T-helper 2 cell treated with Interferon-gamma antibody and Interleukin-4, amounts not matched to agents 100 ng/mL and 5 ng/mL, for 36 hours (primary cell): ENCODE data around the gene HTT. TPM values are rescaled to one million over a fixed set of nuclear protein-coding genes. Genes with fewer than 3 reads are reported as not detected.
"Not testable (repeated sequence)": the region's sequence is repeated elsewhere in the genome, so short reads cannot be mapped to it uniquely, and the experiment has no call there.

Experiments
- intact Hi-C: fragments of 100-400 bp; cut with micrococcal nuclease; formaldehyde crosslinking; loops from one replicate; pipeline ENCODE4 v1.15.1; 2023
- total RNA-seq: library from RNA; stranded (reverse); gene quantifications from 2 replicates; pipeline ENCODE4 v1.2.3, GENCODE V29; 2022

The HTT gene
- total RNA-seq, 1 donor from 2014 or later: 65.4 TPM

DNA sequence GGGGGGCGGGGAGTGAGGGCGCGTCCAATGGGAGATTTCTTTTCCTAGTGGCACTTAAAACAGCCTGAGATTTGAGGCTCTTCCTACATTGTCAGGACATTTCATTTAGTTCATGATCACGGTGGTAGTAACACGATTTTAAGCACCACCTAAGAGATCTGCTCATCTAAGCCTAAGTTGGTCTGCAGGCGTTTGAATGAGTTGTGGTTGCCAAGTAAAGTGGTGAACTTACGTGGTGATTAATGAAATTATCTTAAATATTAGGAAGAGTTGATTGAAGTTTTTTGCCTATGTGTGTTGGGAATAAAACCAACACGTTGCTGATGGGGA lies 1.1 kb downstream of the HTT start:
- intact Hi-C loops: loop anchor here (2.0 to 10.0 kb wide), 2 partner anchors 319 to 1281 kb away; partner anchors contain the start of genes FGFR3 and TNIP2

DNA sequence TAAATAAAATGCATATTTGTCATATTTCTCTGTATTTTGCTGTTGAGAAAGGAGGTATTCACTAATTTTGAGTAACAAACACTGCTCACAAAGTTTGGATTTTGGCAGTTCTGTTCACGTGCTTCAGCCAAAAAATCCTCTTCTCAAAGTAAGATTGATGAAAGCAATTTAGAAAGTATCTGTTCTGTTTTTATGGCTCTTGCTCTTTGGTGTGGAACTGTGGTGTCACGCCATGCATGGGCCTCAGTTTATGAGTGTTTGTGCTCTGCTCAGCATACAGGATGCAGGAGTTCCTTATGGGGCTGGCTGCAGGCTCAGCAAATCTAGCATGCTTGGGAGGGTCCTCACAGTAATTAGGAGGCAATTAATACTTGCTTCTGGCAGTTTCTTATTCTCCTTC lies 3.3 kb downstream of the HTT start:
- intact Hi-C loops: loop anchor here (10.0 kb wide), 1 partner anchor 1283 kb away; the partner anchor contains the start of gene FGFR3

DNA sequence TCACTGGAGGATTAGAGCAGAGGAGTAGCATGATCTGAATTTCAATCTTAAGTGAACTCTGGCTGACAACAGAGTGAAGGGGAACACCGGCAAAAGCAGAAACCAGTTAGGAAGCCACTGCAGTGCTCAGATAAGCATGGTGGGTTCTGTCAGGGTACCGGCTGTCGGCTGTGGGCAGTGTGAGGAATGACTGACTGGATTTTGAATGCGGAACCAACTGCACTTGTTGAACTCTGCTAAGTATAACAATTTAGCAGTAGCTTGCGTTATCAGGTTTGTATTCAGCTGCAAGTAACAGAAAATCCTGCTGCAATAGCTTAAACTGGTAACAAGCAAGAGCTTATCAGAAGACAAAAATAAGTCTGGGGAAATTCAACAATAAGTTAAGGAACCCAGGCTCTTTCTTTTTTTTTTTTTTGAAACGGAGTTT lies 5.2 kb downstream of the HTT start:
- intact Hi-C loops: loop anchor here (10.0 kb wide), 1 partner anchor 1285 kb away; the partner anchor contains the start of gene FGFR3

DNA sequence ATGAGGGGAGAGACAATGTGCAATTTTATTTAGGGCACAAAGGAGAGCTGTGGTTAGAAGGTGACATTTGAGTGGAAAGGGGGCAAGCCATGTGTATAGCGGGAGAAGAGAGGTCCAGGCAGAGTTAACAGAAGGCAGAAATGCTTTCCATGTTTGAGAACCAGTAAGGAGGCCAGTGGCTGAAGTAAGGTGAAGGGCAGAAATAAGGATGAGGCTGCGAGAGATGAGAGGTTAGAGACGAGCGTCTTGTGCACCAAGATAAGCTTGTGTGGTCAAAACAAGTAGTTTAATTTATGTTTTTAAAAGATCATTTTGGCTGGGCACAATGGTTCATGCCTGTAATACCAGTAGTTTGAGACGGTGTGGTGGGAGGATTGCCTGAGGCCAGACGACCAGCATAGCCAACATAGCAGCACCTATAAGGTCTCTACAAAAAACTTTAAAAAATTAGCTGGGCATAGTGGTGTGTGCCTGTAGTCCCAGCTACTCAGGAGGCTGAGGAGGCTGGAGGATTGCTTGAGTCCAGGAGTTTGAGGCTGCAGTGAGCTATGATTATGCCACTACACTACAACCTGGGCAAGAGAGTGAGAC lies 8.5 kb downstream of the HTT start:
- intact Hi-C loops: no loop called here

DNA sequence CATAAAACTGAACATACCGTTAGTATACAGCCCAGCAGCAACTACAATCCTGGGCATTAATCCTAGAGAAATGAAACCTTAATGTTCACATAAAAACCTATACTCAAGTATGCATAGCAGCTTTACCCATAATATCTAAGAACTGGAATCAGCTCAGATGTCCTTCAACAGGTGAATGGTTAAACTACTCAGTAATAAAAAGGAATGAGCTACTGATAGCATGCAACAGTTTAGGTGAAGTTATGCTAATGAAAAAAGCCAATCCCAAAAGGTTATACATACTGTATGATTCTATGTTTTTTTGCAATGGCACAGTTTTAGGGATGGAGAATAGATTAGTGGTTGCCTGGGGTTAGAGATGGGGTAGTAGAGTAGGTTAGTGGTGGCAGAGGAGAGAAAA lies 9.3 kb downstream of the HTT start:
- intact Hi-C loops: no loop called here

DNA sequence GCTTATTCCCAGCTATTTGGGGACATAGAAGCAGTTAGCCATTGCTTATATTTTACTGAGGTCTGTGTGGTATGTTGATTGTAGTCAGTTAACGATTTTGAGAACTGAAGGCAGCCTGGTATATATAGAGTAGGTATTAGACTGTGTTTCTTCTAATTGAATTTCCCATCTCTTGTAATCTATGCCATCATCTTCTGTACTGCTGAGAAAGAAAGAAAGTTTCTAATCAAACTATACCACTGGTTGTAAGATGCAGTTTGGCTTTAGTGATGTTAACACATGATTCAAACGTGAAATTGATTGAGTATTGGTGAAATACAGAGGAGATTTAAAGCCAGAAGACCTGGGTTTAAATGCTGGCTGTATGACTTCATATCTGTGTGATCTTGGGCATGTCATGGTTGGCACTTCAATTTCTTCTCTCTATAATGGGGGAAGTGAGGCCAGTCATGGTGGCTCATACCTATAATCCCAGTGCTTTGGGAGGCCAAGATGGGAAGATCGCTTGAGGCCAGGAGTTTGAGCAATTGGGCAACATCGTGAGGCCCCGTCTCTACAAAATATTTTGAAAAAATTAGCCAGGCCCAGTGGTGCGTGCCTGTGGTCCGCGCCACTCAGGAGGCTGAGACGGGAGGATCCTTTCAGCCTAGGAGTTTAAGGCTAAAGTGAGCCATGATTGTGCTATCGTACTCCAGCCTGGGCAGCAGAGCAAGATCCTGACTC lies 11.6 kb downstream of the HTT start:
- intact Hi-C loops: loop anchor here (5.0 kb wide), 1 partner anchor 124 kb away; the partner anchor contains the start of genes GRK4 and NOP14

DNA sequence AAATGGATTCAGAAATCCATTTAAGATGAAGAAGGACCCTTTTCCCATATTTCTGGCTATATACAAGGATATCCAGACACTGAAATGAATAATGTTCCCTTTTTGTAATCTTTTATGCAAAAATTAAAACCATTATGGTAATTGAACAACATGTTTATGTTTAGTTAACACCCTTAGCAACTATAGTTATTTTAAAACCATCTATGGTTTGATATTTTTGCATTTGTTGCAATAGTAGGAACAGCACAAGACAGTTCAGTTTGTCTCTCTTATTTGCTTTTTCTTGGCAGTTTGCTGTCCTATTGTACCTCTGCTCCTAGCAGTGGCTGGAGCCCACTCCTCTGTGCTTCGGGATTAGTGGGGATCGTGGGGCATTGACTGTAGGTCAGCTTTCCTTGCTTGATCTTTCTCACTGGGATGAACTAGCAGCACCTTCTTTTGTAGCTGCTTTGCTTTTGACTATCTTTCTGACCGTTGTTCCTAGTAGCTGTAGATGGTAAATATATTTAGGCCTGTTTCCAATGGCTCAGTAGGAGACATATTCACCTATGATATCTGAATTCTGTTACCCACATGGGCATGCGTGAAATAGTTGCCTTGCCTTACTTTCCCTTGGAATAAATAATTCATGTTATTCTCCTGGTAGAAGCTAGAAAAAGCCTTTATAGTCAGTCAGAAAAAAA lies 12.8 kb downstream of the HTT start:
- intact Hi-C loops: loop anchor here (5.0 kb wide), 1 partner anchor 125 kb away; the partner anchor contains the start of genes GRK4 and NOP14

DNA sequence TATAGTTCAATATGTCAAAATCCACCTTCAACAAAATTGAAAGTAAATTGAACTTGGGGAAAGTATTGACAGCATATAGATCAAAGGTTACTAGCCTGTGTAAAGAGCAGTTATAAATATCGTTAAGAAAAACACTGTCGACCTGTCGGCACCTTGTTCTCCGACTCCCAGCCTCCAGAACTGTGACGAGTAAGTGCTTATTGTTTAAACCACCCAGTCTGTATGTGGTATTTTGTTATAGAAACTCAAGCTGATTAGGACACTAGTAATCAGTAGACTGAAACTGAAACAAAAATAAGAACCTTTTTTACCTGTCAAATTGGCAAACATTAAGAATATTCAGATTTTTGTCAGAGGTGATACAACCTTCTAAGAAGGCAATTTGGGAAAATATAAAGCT lies 17.0 kb downstream of the HTT start:
- intact Hi-C loops: no loop called here

DNA sequence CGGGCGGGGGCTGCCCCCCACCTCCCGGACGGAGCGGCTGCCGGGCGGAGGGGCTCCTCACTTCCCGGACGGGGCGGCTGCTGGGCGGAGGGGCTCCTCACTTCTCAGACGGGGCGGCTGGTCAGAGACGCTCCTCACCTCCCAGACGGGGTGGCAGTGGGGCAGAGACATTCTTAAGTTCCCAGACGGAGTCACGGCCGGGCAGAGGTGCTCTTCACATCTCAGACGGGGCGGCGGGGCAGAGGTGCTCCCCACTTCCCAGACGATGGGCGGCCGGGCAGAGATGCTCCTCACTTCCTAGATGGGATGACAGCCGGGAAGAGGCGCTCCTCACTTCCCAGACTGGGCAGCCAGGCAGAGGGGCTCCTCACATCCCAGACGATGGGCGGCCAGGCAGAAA lies 20.2 kb downstream of the HTT start:
- intact Hi-C loops: not testable (repeated sequence)

DNA sequence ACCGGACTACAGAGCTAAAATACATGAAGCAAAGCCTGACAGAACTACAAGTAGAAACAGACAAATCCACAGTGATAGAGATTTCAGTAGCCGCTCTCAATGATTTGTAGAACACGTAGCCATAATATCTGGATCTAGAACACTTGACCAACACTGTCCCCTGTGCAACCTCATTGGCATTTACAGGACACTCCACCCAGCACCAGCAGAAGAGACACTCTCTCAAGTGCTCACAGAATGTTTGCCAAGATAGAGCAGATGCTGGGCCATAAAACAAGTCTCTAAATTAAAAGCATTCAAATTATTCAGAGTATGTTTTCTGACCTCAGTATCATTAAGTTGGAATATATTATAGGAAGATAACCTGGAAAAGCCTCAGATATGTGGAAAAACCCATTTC lies 21.7 kb downstream of the HTT start:
- intact Hi-C loops: no loop called here

DNA sequence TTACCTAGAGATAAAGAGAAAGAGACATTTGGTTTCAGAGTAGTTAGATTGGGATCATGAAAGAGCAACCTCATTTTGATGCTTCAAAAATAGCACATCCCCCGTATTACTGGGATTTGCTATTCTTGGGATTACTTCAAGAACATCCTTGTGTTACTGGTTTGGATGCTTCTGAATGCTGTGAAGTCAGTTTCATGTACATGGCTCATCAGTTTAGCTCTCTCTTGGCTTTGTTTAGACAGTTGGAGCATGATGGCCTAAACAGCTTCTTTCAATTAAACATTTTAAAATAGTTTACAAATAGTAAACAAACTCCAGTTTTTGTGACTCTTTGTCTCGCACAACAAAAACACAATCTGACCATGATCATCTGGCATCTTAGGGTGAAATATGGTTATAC lies 23.9 kb downstream of the HTT start:
- intact Hi-C loops: no loop called here

DNA sequence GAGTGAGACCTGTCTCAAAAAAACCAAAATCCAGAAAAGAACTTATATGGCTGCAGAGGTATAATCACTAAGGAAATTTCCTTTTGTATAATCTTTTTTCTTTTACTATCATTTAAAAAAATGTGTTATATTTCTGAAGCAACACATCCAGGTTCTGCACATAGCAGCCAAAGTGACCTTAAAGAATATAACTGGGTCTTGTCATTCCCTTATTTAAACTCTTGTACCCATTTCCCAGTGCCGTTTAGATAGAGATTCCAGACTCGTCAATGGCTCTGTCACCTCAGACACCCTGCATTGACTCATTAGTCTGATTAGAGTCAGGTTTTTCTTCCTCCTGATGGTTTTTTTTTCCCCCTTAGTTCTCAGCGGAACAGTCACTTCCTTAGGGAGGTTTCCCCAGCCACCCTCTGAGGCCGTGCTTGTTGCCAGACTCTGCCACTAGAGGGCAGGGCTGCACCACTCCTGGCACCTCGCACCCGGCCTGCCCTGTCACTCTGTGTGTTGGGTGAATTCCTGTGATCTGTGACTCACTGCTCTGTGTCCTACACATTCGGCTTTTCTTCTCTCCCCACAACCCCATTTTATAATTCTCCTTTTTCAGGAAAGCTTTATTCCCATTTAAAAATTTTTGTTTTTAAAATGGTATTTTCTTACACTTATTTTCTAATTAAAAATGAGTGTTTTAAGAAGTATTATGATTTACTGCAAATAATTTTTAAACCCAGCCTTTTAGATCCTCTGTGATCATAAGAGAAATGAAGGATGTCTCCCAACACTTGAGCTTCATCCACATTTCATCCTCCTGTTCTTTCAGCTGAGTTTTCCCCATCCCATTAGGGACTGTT lies 32.1 kb downstream of the HTT start:
- intact Hi-C loops: loop anchor here (1.0 to 10.0 kb wide), 4 partner anchors 96 to 374 kb away; partner anchors contain the start of gene RGS12

DNA sequence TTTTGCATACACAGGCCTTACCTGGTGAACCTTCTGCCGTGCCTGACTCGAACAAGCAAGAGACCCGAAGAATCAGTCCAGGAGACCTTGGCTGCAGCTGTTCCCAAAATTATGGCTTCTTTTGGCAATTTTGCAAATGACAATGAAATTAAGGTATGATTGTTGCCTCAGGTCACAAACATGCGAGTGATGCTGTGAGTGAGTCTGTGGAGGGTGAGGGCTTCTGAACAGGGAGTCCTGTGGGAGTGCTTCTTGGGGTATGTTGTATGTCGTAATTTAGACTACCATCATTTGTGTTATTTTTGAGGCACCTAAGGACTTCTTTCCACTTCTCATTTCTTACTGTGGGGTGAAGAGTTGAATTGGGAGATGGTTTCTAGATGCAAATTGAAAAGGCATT lies 32.8 kb downstream of the HTT start:
- intact Hi-C loops: loop anchor here (5.0 to 10.0 kb wide), 2 partner anchors 95 to 188 kb away; partner anchors contain the start of gene RGS12

DNA sequence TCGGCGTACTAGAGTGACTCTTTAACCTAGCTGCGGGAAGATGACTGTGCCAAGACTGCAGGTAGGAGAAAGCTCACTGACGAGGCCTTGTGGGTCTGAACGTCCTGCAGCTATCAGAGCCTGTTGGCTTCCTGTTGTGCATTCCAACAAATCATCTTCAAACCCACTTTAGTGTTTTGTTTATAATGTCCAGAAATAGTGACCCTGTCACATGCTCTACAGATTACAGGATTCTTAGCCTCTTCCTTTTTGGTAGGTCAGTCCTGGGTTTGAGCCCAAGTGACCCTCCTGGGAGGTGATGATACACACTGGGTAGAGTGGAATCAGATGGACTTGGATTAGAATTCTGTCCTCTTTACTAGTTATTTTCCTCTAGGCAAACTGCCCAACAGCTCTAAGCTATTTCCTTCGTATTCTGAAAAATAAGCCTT lies 33.2 kb downstream of the HTT start:
- intact Hi-C loops: loop anchor here (5.0 to 10.0 kb wide), 2 partner anchors 95 to 187 kb away; partner anchors contain the start of gene RGS12

DNA sequence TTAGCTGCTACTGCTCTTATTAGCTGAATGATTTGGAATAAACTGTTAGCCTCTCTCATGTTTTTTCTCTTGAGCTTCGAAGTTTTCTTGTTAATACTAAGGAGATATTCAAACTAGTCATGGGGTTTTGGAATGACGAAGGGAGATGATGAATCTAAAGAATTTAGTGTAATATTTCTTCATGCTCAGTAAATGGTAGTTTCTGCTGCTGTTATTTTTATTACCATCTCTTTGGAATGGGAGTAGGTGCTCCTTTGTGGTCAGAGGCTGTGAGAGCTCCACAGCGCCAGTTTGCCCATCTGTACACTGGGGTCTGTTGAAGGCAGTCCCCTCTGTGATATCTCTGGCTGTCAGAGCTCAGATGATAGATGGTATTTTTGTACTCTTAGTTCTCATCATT lies 33.7 kb downstream of the HTT start:
- intact Hi-C loops: loop anchor here (5.0 to 10.0 kb wide), 2 partner anchors 94 to 187 kb away; partner anchors contain the start of gene RGS12

DNA sequence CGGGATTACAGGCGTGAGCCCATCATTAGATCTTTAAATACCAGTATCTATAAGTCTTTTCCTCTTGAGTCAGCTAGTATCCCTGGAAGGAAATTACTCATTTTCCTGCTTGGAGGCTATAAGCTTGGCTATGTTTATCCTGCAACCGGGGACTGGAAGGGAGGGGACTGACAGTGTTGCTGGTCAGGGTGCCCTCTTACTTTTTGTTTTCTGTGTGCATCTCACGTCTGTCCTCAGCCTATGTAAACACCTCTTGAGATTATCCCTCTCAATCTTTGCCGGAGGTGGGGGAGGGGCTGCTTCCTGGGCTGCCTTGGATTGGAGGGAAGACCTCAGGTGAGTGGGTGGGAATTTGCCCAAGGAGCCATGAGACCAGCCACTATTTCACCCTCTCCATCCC lies 37.0 kb downstream of the HTT start:
- intact Hi-C loops: no loop called here

DNA sequence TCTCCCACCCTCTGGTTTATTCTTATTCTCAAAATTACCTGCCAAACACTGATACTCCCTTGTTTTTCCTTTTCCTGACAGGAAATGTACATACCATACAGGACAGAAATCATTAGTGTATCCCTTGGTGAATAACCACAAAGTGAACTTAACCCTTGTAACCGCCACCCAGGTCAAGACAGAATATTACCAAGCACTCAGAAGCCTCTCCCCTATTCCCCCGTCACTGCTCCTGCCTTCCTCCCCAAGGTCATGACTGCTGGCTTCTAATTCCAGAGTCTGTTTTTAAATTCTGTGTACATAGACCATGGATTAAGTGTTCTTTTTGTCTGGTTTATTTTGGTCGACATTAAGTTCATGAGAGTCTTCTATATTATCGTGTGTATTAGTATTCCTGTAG lies 37.7 kb downstream of the HTT start:
- intact Hi-C loops: no loop called here

DNA sequence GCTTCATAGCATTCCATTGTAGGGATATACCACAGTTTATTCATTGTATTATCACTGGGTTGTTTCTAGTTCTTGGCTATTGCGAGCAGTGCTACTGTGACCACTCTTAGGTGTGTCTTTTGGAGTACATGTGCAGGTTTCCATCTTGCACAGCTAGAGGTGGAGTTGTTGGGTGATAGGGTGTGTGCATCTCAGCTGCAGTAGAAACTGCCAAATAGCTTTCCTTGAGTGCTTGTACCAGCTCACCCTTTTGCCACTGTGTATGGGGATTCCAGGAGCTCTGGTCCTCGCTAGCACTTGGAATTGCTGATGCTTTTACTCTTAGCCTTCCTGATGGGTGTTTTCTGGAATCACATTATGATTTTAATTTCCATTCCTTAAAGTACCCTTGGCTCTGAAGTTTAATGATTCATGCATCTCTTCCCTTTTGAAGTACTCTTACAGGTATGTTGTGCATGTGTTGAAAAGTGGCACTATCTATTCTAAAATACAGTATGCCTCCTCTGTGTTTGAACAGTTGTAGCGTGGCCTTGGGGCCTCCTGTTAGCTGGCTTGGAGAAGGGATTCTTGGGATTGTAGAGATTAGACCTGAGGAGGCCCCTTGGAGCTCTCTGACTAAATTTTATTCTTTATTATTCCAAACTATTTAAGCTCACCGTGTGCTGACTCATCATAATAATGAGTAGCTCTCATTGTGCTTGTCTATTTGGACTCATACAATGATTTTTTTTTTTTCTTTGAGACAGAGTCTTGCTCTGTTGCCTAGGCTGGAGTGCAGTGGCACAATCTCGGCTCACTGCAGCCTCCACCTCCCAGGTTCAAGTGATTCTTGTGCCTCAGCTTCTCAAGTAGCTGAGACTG lies 38.4 kb downstream of the HTT start:
- intact Hi-C loops: no loop called here

DNA sequence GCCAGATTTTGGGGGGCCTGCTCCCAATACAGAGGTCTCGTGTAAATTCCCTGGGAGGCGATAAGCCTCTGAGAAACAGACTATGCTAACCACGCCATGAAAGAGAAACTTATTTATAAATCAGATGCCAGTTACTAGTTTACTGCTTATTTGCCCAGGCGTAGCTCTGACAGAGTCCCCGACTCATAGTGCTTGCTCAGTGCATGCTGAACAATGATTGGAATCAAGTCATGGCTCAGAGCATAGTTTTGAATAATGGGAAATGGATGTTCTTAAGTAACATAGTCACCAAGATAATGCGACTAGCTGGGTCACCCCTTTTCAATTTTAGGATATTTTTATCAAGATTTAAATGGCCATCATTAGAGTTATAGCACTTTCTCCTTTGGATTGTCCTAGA lies 39.9 kb downstream of the HTT start:
- intact Hi-C loops: no loop called here

DNA sequence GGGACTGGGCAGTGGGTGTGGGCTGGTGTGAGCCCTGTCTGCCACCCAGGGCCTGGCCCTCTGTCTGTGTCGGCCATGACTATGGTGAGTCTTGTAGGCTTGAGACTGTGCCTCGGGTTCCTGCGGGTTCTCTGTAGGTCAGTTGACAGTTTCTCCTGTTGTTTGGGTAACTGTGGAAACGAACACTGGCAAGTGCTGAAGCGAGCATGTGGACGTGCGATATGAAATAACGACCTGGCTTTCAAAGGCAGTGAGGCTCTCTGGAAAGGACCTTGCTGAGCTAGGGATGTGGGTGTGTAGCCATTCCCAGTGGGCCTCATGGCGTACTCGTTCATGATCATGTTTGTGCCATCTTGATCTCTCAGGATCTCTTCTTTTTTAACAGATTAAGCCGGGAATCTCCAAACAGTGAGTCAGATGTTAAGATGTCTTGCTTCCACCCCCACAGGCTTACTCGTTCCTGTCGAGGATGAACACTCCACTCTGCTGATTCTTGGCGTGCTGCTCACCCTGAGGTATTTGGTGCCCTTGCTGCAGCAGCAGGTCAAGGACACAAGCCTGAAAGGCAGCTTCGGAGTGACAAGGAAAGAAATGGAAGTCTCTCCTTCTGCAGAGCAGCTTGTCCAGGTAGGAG lies 41.3 kb downstream of the HTT start:
- intact Hi-C loops: no loop called here
